ENCODE data around the gene STAT3. TPM values are rescaled to one million over a fixed set of nuclear protein-coding genes. Genes with fewer than 3 reads are reported as not detected.

Gene STAT3
- total RNA-seq, 4 donors from 2014 or later, result 146 to 253 (median 205) TPM

Other genes with a start within 250 kb of the STAT3 start
- 100 to 1,000 TPM in 3 of 4 donors, 10 to 100 TPM in 1; 91.7 to 122 (median 108) TPM for gene RAB5C, start 233.5 kb downstream of the STAT3 start, total RNA-seq
- gene KCNH4, start 207.3 kb downstream of the STAT3 start, total RNA-seq, result under 1 TPM in 3 of 4 donors, not detected in 1; 0.16 to 0.27 (median 0.17) TPM
- gene HCRT, start 203.0 kb downstream of the STAT3 start, total RNA-seq, result not detected
- 10 to 100 TPM; 18.8 to 30.8 (median 21.8) TPM for gene GHDC, start 193.9 kb downstream of the STAT3 start, total RNA-seq
- 10 to 100 TPM; 73.3 to 98.3 (median 95.6) TPM for gene STAT5B, start 112.1 kb downstream of the STAT3 start, total RNA-seq
- gene STAT5A, start 99.9 kb downstream of the STAT3 start, total RNA-seq, result 10 to 100 TPM; 61.8 to 80.8 (median 71.4) TPM
- gene CAVIN1, start 34.8 kb upstream of the STAT3 start, total RNA-seq, result 1,000 to 10,000 TPM in 2 of 4 donors, 100 to 1,000 TPM in 2; 615 to 1,266 (median 897) TPM
- 10 to 100 TPM; 47.5 to 84.5 (median 65.4) TPM for gene ATP6V0A1, start 70.4 kb upstream of the STAT3 start, total RNA-seq
- gene NAGLU, start 147.8 kb upstream of the STAT3 start, total RNA-seq, result 10 to 100 TPM; 31.9 to 46.9 (median 35.7) TPM
- gene HSD17B1, start 164.5 kb upstream of the STAT3 start, total RNA-seq, result 1 to 10 TPM in 1 of 4 donors, under 1 TPM in 3; 0.39 to 1.4 (median 0.69) TPM
- gene COASY, start 173.7 kb upstream of the STAT3 start, total RNA-seq, result 10 to 100 TPM; 16.8 to 25.8 (median 19.9) TPM
- 10 to 100 TPM; 24.4 to 33.9 (median 26.0) TPM for gene MLX, start 178.7 kb upstream of the STAT3 start, total RNA-seq
- 1 to 10 TPM; 4.0 to 6.8 (median 4.8) TPM for gene PSMC3IP, start 189.3 kb upstream of the STAT3 start, total RNA-seq
- gene RETREG3, start 220.9 kb upstream of the STAT3 start, total RNA-seq, result 10 to 100 TPM; 50.6 to 65.8 (median 54.4) TPM
- 10 to 100 TPM; 21.8 to 56.6 (median 40.6) TPM for gene TUBG1, start 221.2 kb upstream of the STAT3 start, total RNA-seq